GM19023 (cell line): Measurements from ENCODE around the gene FGF12.

Source experiments
- ATAC-seq: cut with Tn5 transposase; IDR thresholded peaks from one replicate; pipeline ENCODE4 v1.9.1; 2021; ENCODE audit warnings: mild to moderate bottlenecking, moderate library complexity; ENCODE audit not compliant: unreplicated experiment

The FGF12 gene

GRCh38 chr3:192422321-192422996 is 304.9 kb downstream of the FGF12 start:
- no peak for ATAC-seq

- no peak for ATAC-seq
Measured at GRCh38 chr3:192419312-192419711, 308.0 kb downstream of the FGF12 start.

GRCh38 chr3:192417559-192418055 is 309.7 kb downstream of the FGF12 start:
- ATAC-seq, result no peak

GRCh38 chr3:192417017-192417416 is 310.3 kb downstream of the FGF12 start:
- no peak for ATAC-seq

- no peak for ATAC-seq
Measured at GRCh38 chr3:192413461-192413860, 313.9 kb downstream of the FGF12 start.

GRCh38 chr3:192410684-192410960 is 316.7 kb downstream of the FGF12 start:
- no peak for ATAC-seq

GRCh38 chr3:192409838-192410683 is 317.3 kb downstream of the FGF12 start:
- ATAC-seq, result peak; percentile 20

GRCh38 chr3:192409201-192409837 is 318.0 kb downstream of the FGF12 start:
- ATAC-seq, result peak; percentile 68

GRCh38 chr3:192408647-192409200 is 318.6 kb downstream of the FGF12 start:
- no peak for ATAC-seq

GRCh38 chr3:192408007-192408646 is 319.2 kb downstream of the FGF12 start:
- ATAC-seq, result no peak

GRCh38 chr3:192399767-192400166 is 327.6 kb downstream of the FGF12 start:
- ATAC-seq, result no peak

- no peak for ATAC-seq
Measured at GRCh38 chr3:192397012-192397411, 330.3 kb downstream of the FGF12 start.

GRCh38 chr3:192395506-192395905 is 331.8 kb downstream of the FGF12 start:
- no peak for ATAC-seq

GRCh38 chr3:192392986-192393385 is 334.4 kb downstream of the FGF12 start:
- no peak for ATAC-seq

GRCh38 chr3:192382861-192383260 is 344.5 kb downstream of the FGF12 start:
- ATAC-seq, result no peak

GRCh38 chr3:192373586-192373985 is 353.8 kb downstream of the FGF12 start:
- no peak for ATAC-seq

GRCh38 chr3:192373032-192373431 is 354.3 kb downstream of the FGF12 start:
- no peak for ATAC-seq

- ATAC-seq, result no peak
Measured at GRCh38 chr3:192372616-192373015, 354.7 kb downstream of the FGF12 start.

GRCh38 chr3:192371870-192372400 is 355.4 kb downstream of the FGF12 start:
- no peak for ATAC-seq

GRCh38 chr3:192367616-192368015 is 359.7 kb downstream of the FGF12 start:
- ATAC-seq, result no peak

GRCh38 chr3:192366916-192367315 is 360.4 kb downstream of the FGF12 start:
- ATAC-seq, result no peak
